DMS79 (cell line): ENCODE data around the gene SCAMP3.
"Not testable (repeated sequence)": the region's sequence is repeated elsewhere in the genome, so short reads cannot be mapped to it uniquely, and the experiment has no call there.

Experiments
- DNase-seq: peaks from one replicate; lab custom pipeline; 2025; lab: John Stamatoyannopoulos, UW

Gene SCAMP3

DNA sequence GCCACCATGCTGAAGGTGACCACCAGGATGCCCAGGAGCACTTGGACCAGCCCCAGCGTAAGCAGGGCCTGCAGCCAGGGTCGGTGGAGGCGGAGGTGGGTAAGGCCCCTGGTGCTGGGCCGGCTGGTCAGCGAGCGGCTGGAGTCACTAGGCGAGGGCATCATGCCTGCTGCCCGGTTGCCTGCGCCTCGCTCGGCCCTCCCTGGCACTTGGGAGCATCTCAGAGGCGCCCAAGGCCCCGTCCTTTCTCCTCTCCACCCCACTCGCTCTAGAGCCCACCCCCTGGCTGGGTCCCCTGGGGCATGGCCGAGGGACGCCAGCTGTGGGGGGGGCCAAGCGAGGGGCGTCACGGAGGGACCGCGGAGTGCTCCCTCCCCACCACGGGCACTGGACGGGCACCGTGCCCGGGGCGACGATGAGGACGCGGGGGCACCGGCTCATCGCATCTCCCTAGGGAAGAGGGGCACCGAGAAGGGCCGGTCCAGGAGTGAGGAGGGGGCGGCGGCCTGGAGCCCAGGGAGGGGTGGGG, 7.4 kb downstream of the SCAMP3 start:
- DNase-seq = no peak

DNA sequence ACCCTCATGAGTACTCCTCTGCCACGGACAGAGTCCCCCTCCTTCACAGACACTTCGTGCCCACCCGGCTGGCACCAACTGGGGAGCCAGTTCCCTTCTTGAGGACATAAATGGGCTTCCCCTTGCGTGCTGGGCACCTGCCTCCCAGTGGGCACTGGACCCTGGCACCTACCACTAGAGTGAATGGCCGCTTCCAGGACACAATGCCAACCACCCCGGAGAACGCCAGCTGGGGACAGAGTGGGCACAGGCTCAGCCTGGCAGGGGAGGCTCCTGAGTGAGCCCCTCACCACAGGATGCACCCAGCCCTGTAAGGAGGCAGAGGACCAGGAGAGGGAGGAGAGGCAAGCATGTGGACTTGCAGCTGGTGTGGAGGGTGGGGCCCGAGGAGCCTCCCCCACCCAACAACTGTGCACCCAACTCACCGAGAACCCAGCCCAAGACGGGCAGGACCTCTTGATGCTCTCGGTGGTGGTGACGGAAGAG, 7.9 kb downstream of the SCAMP3 start:
- no peak for DNase-seq

GRCh38 chr1:155253797-155254196, 8.4 kb downstream of the SCAMP3 start:
- no peak for DNase-seq

DNA sequence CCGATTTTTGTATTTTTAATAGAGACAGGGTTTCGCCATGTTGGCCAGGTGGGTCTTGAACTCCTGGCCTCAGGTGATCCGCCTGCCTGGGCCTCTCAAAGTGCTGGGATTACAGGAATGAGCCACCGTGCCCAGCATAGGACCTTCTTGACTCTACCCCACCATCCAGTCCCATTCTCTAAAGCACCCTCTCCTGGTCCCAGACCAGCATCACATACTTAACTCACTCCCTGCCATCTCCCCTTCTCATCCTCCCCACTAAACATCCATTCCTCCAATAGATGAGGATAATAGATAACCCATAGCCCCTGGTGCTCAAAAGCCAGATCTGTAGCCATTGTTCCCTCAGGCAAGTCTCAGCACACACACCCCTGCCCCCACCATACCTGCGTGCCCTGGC, 9.0 kb downstream of the SCAMP3 start:
- DNase-seq = no peak

- no peak for DNase-seq
Measured at GRCh38 chr1:155251566-155251965, 10.6 kb downstream of the SCAMP3 start.

DNA sequence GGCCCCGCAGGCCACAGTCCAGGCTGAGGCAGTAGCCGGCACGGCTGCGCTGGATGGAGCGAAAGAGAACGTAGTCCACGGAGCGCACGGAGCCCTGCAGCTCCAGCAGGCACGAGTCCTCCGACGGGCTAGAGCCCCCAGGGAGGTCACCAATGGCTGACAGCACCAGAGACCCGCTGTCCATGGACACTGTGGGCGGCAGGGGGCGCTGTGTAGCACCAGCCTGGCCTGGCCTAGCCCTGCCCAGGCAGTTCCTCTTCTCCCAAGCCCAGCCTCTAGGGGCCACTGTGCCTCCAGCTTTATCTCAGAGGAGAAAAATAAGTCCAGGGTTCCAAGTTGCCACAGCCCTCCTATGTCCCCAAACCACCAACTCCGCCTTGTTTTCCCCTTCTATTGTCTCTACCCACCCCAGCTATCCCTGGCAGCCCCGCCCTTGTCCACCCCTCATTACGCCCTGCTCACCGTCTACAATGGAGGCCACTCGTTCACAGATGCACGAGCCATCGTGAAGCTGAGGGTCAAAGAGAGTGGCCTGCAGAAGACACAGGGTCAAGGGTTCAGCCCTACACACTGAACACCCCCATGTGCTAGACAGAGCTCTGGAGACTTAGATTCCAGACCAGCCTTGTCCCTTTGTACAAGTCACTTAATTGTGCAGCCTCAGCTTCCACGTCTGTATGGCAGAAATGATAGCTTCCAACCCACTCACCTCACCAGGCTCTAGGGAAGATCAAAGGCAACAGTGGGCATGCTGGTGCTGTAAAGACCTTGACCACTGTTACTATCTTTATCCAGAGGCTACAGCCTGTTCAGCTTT, 11.3 kb downstream of the SCAMP3 start:
- peak; percentile 77 for DNase-seq

- no peak for DNase-seq
Measured at GRCh38 chr1:155250246-155250632, 11.9 kb downstream of the SCAMP3 start.

GRCh38 chr1:155247667-155248553, 14.2 kb downstream of the SCAMP3 start:
- DNase-seq = no peak

DNA sequence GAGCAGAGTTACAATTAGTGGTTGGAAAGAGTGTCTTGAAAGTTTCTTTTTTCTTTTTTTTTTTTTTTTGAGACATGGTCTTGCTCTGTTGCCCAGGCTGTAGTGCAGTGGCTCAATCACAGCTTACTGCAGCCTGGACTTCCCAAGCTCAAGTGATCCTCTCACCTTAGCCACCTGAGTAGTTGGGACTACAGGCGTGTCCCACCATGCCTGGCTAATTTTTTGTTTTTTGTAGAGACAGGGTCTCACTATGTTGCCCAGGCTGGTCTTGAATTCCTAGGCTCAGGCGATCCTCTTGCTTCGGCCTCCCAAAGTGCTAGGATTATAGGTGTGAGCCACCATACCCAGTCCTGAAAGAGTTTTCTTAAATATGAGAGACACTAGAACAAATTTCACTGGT, 15.4 kb downstream of the SCAMP3 start:
- DNase-seq = not testable (repeated sequence)

GRCh38 chr1:155245163-155245524, 17.0 kb downstream of the SCAMP3 start:
- no peak for DNase-seq

DNA sequence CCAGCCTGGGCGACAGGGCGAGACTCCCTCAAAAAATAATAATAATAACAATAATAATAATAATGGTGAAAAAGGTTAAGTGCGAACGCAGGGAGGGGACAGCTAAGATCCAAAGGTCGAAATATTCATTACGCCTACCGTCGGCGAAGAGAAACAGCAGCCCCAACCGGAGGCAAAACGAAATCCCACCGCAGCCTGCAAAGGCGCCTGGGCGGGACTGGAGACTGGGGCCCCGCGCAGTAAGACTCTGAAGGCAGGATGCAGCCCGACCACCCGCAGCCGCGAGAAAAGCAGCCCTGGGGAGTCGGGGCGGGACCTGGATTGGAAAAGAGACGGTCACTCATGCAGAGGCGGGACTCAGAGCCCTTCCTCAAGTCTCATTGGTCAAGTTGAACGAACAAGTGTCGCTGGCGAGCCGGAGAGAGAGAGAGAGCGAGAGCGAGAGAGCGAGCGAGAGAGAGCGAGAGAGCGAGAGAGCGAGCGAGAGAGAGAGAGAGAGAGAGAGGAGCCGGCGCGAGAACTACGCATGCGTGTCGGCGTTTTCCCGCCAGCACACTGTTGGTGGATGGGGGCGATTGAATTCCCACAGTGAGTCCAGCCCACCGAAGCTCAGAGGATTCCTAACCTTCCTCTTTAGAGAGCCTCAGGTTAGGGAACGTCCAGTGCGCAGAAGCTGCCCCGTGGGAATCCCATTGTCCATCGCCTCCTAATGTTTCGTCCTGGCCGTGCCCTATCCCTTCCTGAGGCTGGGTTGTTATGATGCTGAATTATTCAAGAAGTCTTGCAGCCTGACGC, 17.6 kb downstream of the SCAMP3 start:
- peak; percentile 99 for DNase-seq

- no peak for DNase-seq
Measured at GRCh38 chr1:155242805-155243358, 19.3 kb downstream of the SCAMP3 start.

DNA sequence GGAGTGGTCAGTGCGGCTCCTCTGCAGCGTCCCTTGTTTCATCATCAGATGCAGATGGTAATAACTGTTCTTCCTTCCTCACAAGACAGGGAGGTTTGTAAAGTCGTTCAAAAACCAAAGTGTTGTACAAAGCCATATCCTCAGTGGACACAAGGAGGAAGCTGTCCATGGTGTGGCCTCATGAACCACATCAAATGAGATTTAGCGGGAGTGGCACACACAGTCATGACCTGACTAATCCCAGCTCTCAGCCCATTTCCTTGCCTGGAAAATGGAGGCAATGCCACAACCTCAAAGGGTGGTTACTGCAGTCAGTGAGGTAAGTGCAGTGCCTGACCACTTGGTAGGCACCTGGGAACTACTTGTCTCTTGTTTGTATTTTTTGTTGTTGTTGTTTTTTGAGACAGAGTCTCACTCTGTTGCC, 20.3 kb downstream of the SCAMP3 start:
- DNase-seq = no peak

DNA sequence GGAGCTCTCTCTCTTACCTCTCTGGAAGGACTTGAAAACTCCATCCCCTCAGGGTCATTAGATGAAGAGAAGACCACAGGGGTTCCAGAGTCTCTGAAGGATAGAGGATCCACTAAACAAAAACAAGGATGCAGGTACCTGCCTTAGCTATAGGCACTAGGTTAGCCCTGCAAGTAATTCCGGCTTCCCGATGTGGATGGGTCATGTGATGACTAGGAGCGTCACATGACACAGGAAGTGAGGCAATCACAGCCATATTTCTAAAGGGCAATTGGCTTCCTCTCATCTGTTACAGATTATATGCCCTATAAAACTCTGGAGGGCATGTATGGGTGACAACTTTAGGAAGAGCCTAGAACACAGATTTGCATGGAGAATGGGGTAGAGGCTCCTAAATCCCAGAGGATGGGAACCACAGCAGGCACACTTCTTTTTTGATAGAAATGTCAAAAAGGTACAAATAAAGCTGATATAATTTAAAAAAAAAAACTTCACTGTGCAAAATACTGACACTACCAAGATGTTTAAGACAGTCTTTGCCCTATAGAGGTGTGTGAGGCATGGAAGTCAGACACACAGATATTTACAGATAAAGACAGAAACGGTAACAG, 21.0 kb downstream of the SCAMP3 start:
- peak; percentile 80 for DNase-seq

DNA sequence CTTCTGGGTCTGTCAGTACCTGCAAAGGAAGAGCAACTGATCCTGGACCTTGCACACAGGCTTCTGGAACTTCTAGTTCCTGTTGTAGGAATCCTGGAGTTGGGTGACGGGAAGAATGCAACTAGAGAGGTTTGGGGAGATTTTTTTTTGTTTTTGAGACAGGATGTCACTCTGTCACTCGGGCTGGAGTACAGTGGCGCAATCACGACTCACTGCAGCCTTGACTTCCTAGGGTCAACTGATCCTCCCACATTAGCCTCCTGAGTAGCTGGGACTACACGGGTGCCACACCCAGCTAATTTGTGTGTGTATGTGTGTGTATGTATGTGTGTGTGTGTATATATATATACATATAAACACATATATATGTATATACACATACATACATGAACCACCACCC, 25.7 kb downstream of the SCAMP3 start:
- DNase-seq = no peak

- DNase-seq = not testable (repeated sequence)
Measured at GRCh38 chr1:155235375-155235774, 26.8 kb downstream of the SCAMP3 start.

DNA sequence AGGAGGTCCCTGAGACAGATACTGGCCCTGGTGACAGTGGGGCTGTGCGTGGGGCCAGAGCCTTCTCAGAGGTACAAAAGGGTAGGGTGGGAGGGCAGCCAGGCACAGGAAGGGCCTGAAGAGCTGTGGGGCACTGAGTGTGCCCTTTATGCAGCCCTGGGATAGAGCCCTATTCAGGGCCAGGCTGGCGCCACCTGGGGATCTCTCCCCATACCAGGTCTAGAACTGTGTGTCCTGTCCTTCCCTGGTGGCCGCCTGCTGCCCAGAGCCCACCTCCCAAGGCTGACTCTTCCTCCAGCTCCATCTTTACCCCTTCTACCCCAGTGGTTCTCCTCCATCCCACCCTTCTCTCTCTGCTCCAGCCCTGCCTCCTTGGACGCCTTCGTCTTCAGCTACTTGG, 28.7 kb downstream of the SCAMP3 start:
- not testable (repeated sequence) for DNase-seq

DNA sequence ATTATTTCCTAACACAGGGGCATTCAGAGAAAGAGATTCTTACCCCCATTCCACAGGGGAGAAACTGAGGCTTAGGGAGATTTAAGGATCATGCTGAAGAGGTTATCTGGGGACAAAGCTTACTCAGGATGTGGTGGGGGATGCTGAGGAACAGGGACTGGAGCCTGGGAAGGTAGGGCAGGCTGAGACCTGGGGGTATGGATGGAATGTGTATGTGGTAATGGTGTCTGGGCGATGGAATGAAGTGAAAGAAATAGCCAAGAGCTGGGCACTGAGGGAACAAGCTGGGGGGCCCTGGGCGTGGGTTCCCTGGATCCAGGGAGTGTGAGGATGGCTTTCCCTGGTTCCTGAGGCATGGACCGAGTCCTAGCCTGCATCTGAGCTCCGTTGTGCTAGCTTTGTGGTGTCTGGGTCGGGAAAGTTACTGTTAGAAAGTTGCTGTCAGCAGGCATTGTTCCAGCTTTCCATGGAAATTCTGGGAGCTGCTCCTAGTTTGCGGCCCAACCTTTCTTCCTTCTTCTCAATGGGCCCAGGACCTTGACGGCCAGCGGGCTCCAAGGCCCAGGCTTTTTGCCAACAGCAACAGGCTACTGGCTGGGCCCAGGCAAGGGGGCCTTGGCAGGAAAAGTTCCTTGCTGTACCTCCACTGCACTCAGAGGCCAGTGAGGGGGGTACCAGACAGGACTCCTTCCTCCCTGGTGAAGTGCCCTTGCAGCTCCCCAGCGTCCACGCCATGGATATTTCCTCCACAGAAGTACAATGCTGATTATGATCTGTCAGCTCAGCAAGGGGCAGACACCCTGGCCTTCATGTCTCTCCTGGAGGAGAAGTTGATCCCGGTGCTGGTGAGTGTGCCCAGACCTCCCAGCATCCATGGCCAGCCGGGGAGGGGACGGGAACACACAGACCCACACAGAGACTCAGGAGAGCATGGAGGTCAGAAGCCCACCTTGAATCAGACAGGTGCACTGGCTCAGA, 29.9 kb downstream of the SCAMP3 start:
- DNase-seq = not testable (repeated sequence)

- not testable (repeated sequence) for DNase-seq
Measured at GRCh38 chr1:155231302-155231701, 30.9 kb downstream of the SCAMP3 start.

DNA sequence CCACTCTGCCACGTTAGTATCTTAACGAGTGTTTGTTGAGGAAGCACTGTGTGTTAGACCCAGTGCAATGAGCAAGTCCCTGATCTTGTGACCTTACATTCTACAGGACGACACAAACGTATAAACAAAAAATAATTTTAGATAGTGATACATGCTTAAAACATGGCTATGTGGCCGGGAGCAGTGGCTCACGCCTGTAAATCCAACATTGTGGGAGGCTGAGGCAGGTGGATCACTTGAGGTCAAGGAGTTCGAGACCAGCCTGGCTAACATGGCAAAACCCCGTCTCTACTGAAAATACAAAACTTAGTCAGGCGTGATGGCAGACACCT, 34.1 kb downstream of the SCAMP3 start:
- DNase-seq = no peak
